Cardiac septum (tissue), 1 donor: ENCODE results near the gene CACNA2D3. TPM values are rescaled to one million over a fixed set of nuclear protein-coding genes. Genes with fewer than 3 reads are reported as not detected.

Experiments used
- DNase-seq: peaks from one replicate; pipeline ENCODE4 v3.0.0-alpha.2; 2020; ENCODE audit warnings: low spot score
- intact Hi-C: fragments of 100-400 bp; cut with DNase I; formaldehyde crosslinking; loops from one replicate; pipeline ENCODE4 v1.14.0; 2022
- total RNA-seq: library from RNA; stranded (reverse); fragmentation: NEBNext Ultra II Directional; extraction: Animal tissue kit (Norgen Biotek cat#: 25700); gene quantifications from one replicate; pipeline ENCODE4 v1.2.1, GENCODE V29; 2021
- donor health status: DM: no; HTN: no; CAD: no.

Gene CACNA2D3
- total RNA-seq, 1 donor from 2014 or later, result 11.3 TPM

DNA sequence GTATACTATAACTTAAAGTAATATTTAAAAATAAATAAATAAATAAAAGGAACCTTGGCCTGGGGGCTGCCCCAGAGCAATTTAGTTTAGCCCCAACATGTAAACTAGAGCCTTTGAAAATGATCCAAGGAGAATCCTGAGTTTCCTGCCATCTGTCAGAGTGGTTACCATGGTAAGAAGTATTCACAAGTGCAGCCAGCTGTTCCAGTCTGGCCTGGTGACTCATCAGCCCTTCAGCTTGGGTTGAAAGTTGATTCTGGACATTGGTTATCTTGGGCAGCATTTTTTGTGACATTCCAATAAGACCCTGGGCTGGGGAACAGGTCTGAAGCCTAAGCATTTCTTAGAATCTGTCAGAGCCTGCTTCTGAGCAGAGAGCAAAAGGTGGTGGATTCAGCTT is 878.2 kb downstream of the CACNA2D3 start:
- no peak for DNase-seq
- intact Hi-C loops, result no loop called here

DNA sequence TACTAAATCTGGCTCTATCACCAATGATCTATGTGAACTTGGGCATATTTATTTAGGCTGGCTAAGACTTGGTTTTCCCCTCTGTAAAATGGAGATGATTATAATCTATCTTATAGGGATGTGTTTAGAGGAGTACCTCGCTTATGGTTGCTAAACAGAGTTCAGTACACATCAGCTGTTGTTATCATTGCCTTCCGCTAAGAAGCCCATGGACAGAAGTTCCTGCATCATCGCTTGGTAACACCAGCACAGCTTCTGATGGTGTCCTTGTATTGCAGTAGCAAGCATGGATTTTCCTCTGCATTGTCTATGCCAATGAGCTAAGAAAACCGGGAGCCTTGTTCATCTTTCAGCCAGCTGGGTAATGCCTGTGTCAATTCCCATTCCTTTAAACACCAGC is 878.6 kb downstream of the CACNA2D3 start:
- intact Hi-C loops, result no loop called here
- DNase-seq, result no peak

DNA sequence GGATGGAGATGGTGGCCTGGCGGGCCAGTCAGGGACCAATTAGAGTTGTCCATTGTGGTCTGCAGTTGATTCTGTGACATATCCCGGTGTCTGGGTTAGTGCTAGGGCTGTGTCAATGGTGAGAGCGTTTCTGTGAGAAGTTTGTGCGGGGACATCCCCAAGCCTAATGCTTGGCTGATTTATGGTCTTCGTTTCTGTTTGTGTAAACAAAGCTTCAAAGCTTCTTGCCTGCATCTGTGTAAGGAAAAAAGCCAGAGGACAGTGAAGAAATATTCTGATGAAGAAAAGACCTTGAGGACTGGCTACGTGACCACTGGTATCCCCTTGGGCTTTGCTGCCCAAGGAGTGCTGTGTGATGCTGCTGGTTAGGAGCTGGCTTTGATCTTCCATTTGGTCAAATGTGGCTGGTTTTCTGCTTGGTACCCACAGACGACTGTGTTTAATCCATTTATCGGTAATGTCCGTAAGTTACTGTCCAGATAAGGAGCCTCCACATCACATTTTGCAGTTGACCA is 880.1 kb downstream of the CACNA2D3 start:
- no peak for DNase-seq
- intact Hi-C loops, result no loop called here

DNA sequence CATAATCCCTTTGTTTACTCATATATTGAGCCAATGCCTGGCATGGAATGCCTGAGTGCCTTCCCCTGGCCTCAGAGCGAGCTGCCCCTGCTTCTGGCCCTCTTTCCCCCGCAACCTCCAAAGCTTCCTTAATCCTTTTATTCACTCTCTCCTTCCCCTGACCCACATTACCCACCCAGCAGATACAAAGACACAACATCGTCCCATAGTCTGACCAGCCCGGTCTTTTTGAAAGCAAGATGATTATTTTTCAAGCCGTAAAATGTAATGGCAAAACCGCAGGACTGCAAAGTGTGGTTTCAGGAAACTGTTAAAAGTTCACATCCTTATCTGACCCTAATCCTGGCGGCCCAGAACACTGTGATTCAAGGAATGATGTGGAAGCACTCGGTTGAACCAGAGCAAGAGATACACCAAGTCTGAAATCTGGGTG is 883.9 kb downstream of the CACNA2D3 start:
- no peak for DNase-seq
- intact Hi-C loops, result no loop called here

DNA sequence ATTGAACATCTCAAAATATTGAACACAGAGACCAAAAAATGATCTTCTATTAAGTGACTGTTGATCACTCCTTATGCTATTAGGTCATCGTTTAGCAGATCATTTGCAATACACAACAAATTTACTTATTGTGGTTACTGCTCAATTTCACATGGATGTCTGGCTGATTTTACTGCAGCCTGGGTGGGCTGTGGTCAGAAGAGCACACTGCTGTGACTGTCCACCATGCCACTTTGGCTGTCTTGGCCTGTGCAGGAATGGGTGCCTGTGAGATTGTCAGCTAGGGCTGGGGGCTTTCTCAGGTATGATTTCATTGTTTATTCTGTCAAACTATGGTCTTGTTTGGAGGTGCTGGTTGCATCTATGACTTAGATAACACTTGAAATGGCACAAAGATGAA is 885.6 kb downstream of the CACNA2D3 start:
- intact Hi-C loops, result no loop called here
- no peak for DNase-seq

DNA sequence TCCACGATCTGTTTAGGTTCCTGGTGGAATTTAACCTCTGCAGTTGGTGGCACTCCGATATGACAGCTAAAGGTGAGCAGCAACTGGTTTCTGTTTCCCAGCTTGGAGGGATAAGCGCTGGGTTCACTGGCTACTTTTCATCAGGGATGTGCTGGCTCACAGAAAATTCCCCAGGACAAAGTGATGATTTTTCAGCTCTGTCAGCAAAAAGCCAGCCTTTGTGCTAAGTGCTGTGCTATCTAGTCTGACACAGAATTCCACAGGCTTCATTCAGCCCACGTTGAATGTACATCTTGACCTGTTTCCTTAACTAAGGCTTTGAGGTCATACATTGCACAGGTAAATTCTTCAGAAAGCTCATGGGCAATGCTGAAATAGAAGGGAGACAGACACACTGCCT is 887.0 kb downstream of the CACNA2D3 start:
- intact Hi-C loops, result no loop called here
- no peak for DNase-seq

DNA sequence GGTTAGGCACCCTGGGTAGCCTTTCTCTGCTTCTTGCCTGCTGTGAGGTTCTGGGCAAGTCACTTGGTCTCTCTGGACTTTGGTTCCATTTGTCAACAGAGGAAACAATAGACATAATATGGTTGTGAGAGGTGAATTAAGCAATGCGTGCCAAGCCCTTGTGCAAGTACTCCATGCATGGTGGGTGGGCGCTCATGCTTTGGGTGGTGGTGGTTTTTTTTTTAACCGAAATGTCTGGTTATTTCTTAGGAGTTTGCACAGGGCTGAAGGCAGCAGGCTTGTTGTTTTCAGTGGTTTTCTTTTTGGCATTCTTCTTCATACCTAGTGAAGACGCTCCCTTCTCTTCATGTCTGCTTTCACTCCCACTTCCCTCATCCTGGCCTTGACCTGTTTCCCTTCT is 889.7 kb downstream of the CACNA2D3 start:
- intact Hi-C loops, result no loop called here
- DNase-seq, result no peak

DNA sequence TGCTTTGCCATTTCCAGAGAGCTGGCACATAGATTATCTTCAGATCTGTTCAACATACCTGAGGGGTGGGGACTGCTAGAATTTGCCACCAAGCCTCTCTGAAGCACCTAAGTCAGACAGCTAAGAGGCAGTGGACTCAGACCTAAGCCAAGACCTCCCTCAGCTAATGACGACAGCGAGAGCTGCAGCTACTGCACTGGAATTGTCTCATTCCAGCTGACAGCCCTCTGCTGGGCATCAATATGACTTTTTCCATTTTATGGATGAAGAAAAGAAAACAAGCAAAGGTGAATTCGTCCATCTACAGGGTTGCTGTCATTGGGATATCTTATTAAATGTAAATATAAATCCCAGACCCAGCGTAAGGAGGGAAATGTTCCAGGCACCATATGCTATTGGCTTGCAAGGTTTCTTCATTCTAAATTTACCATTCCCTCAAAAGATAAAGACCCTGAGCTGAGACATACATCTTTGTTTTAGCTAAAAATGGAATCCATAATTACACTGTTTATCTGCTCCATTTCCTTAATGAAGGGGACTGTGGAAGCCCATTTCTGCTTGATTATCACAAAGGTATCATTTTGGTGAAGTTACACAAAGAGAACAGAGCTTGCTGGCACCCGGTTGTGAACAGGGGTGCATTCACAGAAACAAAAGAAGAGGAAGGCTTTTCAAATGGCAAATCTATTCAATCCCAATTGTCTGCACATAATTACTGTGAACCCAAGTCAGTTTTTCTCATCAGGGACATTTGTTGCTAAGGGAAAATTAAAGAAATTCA is 891.0 kb downstream of the CACNA2D3 start:
- DNase-seq, result no peak
- intact Hi-C loops, result no loop called here

DNA sequence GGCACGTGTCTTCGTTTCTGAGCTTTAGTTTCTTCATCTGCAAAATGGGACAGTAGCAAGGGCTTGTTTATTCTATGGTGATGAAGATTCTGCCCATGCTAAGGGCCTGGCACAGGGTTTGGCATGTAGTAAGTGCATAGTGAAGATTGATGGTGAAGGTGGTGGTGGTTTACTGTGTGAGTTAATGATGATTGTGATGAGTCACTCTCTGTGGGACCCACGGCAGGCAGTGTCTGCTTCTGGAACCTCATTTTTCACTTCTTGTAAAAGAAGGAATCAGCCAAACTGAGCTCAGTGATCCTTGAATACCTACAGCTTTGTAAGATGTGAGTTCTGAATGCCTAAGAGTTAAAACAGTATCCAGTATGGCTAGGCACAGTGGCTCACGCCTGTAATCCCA is 891.7 kb downstream of the CACNA2D3 start:
- DNase-seq, result no peak
- intact Hi-C loops, result no loop called here

DNA sequence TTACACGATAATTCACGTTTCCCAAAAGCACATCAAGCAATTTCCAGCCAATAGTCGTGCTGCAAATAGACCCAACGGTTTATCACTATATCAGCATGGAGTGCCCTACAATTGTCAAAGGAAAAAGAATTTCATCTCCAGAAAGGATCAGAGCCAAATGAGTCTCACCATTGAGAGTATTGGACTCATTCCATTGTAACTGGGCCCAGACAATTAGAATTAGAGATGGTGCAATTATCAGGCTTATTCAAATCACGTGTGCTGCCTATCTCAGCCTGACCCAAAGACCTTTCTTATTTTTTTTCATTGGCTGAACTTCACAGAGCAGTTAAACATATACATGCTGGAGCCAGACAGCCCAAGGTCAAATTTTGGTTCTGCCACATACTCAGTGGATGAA is 892.6 kb downstream of the CACNA2D3 start:
- intact Hi-C loops, result no loop called here

DNA sequence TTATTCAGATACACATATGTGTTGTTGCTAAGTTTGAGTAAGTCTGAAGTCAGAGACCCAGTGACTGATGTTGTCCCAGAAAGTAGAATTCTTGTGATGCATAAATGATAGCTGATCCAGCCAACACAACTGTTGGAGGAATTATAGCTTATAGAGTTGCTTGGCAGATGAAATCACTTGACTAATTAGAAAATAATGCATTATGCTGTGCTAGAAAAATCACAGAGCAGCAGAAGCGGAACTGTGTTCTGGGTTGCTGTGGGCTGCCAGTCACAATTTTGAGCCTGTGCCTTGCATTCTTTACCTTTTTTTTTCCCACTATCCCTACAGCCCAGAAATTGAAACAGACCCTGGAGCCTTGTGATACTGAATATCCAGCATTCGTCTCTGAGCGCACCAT is 895.5 kb downstream of the CACNA2D3 start:
- intact Hi-C loops, result no loop called here
- DNase-seq, result no peak

More for the DNA sequence above, 892.6 kb downstream of the CACNA2D3 start:
- no peak for DNase-seq

DNA sequence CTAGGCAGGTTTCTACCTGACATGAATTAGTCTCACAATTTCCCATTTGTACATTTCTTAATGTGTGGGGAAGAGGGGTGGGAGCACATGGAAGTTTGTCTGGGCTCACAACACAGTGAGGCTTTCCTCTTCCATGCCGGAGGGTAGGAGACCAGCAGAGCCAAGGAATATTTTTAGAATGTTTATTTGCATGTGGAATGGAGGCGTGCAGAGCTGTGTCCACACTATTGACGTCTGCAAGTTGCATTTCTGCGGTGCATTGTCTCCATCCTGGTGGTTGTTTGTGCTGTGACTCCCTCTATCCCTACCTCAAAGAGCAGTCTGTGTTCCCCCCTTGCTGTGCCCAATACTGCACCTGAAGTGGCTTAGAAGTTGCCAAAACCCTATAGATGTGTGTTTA is 908.6 kb downstream of the CACNA2D3 start:
- no peak for DNase-seq
- intact Hi-C loops, result no loop called here

DNA sequence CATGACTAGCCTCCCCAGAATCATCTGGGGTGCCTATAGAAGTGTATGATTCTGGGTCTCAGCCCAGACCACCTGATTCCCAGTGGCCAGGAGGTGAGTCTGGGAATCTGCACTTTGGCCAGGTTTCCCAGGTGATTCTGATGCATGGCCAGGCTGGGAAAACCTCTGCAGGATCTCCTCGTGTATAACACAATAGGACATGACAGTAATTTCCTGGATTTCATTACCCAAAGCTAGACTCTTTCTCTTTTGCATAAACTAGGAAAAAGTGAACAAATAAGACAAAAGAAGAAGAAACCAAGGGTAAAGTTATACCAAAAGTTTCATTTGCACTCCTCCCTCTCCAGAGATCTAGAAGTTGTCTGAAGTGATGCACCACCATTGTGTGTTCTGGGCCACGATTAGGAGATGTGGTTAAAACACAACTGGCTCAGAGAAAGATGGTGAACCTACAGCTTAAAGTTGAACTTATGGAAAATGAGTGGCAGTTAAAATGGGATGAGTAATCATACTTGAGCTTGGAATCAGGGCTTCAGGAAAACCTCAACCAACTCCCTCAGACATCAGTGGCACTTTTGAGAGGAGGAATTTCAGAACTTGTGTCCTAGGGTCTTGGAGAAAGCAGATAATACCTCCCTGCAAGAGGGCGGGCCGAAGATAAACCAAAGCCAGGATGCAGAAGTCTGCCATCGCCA is 914.7 kb downstream of the CACNA2D3 start:
- intact Hi-C loops, result no loop called here

DNA sequence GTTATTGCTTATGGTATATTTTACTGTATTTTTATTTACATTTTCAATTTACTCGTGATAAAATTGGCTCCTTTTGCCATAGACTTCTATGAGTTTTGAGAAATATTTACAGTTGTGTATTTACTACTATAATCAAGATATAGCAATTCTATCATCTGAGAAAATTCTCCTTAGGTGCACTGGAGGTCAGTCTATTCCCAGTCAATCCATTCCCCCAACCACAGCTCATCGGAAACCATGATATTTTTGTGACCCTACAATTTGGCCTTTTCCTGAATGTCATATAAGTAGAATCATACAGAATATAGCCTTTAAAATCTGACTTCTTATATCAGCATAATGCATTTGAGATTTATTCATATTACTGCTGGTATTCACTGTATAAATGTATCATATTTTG is 920.2 kb downstream of the CACNA2D3 start:
- no peak for DNase-seq
- intact Hi-C loops, result no loop called here

More for the DNA sequence above, 914.7 kb downstream of the CACNA2D3 start:
- DNase-seq, result no peak

DNA sequence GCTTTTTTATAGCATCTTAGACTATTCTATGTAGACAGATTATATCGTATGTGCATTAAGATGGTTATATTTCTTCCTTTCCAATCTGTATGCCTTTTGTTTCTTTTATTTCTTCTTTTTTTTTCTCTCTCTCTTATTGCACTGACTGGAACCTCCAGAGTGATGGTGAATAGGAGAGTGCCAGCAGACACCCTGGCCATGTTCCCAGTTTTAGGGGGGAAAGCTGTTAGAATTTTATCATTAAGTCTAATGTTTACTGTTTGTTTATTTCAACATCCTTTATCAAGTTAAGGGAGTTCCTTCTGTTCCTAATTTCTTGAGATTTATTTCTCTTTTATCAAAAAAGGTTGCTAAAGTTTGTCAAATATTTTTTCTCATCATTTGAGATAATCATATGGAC is 922.1 kb downstream of the CACNA2D3 start:
- intact Hi-C loops, result no loop called here

DNA sequence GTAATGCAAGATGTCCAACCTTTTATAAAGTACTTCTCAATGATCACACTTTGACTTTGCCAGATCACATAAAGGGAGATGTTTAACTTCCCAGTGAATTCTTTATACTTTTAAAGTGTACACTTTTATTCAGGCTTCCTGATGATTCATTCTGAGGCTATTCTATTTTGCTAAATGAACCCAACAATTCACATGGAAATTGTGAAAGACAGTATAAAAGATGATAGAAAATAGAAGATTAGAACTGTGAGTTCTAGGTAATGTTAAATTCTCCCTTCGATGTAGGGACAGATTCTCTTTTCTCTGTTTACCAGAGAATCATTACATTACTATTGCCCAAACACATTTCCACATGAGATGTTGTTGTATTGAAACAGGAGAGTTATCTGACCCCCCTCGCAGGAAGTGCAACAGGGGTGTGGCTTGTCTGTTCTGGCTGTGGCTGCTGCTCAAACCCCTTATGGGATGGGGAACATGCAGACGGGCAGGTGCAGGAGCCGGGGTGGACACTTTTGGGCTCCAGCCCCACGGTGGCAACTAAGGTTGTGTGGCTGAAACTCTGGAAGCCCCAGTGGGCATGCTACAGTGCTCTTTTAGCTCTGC is 936.8 kb downstream of the CACNA2D3 start:
- peak; percentile 55 for DNase-seq
- intact Hi-C loops, result no loop called here

More for the DNA sequence above, 922.1 kb downstream of the CACNA2D3 start:
- DNase-seq, result no peak

DNA sequence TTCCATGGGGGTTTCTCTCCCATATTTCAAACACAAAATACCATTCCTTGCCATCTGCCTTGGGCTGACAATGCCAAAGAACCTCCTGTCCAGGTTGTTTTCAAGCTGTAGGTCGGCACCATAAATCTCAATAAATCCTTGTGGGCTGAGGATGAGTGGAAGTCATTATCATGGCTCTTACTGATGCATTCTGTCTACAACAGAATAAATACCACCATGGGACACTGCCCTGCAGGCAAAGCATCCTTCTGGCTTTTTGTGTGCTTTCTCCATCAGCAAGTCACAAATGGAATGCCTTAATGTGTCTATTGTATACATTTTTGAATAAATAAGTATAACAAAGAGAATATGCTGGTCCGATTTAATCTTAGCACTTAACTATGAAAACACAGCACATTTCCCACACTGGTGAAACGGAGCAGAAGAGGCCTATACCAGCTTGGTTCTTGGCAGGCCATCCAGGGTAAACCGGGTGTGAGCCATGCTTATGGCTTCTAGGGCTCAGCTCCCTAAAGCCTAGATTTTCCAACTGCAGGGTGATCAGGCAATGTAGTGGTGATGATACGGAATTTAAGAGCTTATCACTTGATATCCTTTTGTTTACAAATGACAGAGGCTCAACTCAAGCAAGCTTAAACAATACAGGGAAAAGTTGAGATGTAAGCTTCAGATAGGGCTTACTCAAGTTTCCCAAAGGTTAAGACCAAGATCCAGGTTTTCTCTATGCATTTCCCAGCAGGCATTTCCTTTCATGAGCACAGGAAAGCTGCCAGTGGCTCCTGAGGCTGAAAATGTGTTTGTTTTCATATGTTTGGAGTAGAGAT is 938.8 kb downstream of the CACNA2D3 start:
- DNase-seq, result no peak
- intact Hi-C loops, result no loop called here

DNA sequence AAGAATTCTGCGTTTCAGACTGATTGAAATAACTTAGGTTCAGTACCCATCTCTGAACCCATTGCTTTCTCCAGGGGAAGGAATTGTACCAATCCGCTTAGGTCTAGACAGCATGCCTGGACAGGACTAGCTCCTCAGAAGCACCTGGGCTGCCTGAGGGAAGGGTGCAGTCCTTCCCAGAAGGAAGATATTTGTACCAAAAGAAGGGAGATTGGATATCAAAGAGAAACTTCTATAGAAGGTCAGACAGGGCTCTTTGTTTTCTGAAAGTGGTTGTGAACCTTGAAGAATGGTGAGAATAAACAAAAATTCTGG is 939.3 kb downstream of the CACNA2D3 start:
- intact Hi-C loops, result no loop called here
- DNase-seq, result no peak

DNA sequence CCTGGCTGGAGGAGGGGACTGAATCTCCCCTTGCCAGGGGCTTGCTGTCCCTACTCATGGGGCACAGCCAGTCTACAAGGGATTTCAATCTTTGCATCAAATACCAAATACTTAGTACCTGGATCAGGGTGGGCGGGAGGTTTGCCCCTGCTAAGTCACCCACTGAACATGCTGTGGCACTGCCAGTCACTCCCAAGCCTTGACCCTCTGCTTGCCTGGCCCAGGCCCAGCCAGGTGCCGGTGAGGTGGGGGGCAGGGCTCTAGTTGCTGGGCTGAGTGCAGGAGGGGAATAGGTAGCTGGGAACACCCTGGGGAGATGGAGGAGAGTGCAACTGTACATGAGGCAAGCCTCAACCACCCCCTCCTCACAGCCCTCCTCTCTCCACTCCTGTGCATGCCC is 941.8 kb downstream of the CACNA2D3 start:
- DNase-seq, result no peak
- intact Hi-C loops, result no loop called here

DNA sequence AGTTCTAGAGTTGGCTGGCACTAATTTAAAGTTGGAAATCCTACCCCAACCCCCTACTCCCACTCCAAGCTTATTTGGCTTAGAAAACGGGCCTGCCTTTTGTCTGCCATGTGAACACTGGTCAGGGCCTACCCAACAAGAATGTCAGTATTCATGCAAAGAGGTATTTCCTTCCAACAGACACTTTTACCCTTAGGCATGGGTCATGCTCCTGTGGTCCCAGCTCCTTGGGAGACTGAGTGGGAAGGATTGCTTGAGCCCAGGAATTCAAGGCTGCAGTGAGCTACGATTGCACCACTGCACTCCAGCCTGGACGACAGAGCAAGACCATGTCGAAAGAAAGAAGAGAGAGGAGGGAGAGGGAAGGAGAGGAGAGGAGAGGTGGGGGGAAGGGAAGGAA is 943.0 kb downstream of the CACNA2D3 start:
- no peak for DNase-seq
- intact Hi-C loops, result no loop called here
